Mucosa of gallbladder (tissue), 1 donor: ENCODE data around the gene ANKRD63. TPM values are rescaled to one million over a fixed set of nuclear protein-coding genes. Genes with fewer than 3 reads are reported as not detected.
A peak's percentile ranks its signal among the peaks of the same experiment; 100 is the strongest.

ENCODE experiments used
- DNase-seq: peaks from one replicate; pipeline ENCODE4 v3.0.0-alpha.2; 2020; ENCODE audit warnings: low spot score
- total RNA-seq: library from RNA; stranded (reverse); gene quantifications from one replicate; pipeline ENCODE4 v1.2.1, GENCODE V29; 2021
- donor health status: DM: no; HTN: no; CAD: no.

Gene ANKRD63, protein sequence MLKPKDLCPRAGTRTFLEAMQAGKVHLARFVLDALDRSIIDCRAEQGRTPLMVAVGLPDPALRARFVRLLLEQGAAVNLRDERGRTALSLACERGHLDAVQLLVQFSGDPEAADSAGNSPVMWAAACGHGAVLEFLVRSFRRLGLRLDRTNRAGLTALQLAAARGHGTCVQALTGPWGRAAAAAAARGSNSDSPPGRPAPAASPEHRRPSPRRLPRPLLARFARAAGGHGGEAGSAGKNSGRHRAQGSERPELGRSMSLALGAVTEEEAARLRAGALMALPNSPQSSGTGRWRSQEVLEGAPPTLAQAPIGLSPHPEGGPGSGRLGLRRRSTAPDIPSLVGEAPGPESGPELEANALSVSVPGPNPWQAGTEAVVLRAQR
- 1.6 TPM for total RNA-seq

DNA sequence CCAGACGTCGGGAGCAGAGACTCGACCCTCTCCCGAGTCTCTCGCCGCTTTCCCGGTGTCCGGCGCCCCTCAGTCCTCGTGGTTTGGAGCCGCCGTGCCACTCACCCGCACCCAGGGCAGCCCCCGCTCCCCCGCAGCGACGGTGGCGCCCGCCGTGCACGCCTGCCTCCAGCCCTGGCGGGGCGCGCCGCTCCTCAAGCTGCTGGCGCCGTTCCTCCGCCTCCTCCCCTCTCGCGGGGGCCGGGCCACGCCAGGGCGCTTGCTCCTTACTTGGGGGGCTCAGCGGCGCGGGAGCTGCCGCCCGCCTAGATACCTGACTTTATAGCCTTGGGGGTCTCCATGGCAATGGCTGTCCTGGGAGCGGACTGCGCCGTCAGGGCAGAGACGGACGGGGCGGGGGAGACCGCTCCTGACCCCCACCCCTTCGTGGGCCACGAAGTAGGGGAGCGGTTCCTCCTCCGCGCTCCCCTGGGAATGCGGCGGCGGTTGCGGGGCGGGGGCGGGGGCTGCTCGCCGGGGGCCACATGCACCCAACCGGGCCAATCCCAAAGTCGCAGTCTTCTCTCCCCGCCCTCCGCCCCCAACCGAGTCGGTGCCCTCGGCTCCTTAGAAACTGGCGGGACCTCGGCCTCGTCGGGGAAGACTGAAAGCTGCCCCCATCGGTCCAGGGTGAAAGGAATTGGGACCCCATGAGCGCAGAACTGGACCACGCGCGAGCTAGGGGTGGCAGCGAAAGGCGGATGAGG lies at the start of gene ANKRD63:
Gene ANKRD63, minus strand, starts transcription at position 196 of the 746 bp plus-strand sequence. CDS start 478 bp downstream, outside the sequence.
- DNase-seq = no peak

DNA sequence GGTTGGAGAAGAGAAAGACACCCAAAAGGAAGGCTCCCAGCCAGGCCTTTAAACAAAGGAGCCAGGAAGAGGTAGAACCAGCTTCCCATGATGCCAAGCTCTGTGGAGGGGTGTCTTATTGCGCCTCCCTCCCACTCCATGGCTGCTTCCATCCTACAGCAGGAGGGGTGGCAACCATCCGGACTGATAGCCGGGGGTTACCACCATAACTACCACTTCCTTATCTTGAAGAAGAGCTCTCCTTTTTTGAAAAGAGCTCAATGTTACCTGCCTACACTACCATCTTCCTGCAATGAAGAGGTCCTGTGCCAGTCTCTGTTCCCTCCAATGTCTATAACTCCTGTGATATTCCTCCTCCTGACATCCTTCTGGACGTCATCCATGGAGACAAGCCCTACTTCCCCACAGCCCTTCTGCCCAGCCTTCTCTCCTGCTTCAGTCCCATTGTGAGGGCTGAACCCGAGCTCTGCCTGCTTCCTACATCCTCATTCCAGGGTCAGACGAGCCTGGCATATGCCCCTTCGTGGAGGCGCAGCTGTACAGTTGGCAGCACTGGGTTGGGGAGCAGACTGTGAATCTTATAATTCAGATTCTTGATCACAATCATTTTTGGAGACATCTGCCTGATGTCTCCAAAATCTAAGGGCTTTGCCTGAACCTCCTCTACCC lies 49.4 kb upstream of the ANKRD63 start:
- no peak for DNase-seq

DNA sequence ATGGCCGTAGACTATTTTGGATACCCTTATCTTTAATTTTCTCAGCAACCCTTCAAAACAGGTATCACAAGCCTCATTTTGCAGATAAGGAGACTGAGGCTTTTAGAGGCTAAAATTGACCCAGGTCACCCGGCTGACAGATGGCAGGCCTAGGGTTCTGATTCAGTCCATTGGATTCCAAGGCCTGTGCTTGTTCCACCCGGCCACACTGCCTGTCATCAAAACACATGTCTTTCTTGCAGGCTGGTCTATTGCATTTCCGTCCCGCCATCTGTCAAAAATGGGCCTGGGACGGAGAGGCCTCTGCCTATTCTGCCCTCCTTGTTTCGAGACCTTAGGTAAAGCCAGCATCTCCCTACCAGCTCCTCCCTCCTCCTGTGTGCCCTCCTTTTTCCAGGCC lies 48.8 kb upstream of the ANKRD63 start:
- no peak for DNase-seq

- no peak for DNase-seq
Measured at GRCh38 chr15:40331026-40331425, 48.2 kb upstream of the ANKRD63 start.

- DNase-seq = peak; percentile 70
Measured at GRCh38 chr15:40330368-40330836, 47.5 kb upstream of the ANKRD63 start.

DNA sequence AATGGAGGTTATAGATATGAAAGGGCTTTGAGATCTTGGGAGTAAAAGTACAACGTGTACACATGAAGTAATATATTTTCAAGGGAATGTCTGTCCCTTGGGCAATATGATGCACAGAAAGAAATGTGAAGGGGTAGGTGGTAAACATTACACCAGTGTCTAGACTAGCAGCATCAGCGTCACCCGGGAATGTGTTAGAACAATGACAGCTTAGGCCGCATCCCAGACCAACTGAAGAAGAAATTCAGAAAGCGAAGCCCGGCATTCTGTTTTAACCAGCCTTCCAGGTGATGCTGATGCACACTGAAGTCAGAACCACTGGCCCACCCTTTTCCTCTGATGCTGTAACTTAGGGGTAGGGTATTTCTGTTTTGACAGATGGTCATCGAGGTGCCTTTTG lies 46.9 kb upstream of the ANKRD63 start:
- no peak for DNase-seq

DNA sequence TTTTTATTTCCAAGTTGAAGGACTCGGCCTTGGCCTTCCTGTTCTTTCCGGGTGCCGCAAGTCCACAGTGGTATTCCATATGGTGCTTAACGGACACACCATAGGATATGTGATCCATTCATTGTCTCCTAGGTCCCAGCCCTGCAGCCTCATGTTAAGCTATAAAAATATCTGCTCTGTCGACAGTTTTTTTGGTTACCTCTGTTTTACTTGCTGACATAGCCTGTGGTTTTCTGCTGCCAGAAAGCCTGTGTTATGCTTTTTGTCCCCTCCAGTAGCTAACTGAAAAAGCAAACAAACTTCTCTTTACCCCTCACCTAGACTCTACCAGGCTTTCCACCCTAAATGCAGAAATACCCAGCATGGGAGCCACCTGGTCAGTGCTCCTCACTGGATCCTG lies 45.9 kb upstream of the ANKRD63 start:
- no peak for DNase-seq

DNA sequence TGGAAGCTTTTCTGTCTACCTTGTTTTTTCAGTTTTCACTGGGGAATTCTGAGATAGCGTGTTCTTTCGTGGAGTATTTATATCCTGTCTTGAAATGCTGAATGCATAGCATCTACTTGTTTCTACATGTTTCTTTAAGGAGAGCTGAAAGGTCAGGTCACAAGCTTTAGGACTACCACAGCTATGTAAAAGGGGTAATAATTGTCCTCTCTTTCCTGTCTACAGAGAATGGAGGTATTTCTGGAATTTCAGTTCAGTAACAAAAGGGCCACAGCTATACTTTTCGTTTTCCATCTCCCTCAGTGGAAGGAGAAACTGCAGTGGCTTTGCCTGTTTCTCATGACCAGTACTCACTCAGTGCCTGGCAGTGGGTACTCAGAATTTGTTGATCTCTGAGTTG lies 45.3 kb upstream of the ANKRD63 start:
- no peak for DNase-seq

DNA sequence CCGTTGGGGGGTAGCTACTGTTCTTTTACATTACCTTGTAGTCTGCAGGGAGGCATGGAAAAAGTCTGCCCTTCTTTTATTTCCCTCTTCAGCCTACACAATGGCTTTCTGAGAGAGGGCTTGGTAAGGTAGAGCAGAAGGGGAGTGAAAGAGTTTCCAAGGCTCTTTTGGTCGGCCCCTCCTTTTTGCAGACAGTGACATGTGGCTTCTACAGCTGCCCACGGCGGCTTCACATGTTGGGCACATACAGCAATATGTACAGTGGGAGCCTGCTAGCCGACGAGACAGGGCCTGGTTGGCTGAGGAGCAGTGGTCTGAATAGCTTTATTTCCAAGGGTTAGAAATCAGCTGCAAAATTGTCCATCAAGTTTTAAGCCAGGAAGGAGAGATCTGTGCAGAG lies 44.6 kb upstream of the ANKRD63 start:
- no peak for DNase-seq

DNA sequence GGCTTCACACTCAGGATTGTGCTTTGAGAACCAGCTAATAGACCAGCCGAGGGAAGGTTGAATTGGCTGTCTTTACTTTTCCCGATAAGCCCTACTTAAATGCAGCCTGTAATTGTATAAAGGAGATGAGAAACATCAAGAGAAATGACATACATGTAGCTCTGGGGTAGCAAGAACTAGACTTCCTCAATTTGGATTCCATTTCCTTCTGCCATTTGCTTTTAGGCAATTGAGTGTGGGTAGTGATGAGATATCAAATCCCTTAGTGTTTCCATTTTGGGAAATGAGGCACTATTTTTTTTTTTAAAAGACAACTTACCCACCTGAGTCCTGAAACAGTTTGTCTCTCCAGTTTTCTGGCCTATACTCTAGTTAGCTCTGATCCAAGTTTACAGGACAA lies 42.8 kb upstream of the ANKRD63 start:
- DNase-seq = no peak

DNA sequence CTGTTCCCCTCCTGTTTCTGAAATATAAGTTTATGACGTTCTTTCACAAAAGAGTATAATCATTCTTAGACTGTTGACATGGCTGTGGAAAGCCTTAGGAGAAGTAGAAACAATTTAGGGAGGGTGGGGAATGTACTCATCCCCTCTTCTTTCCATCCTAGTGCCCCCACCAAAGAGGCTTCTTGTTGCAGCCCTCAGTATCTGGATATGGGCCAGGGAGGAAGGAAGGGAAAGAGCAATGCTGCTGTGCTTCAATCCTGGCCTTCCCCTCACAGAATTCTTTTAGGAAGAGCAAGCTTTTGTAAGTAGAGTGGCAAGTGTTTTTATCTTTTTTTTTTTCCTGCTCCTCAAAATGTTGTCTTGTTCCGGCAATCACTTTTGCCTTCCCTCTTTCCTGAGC lies 42.3 kb upstream of the ANKRD63 start:
- no peak for DNase-seq

- DNase-seq = no peak
Measured at GRCh38 chr15:40323953-40324937, 41.4 kb upstream of the ANKRD63 start.

GRCh38 chr15:40323239-40323952 lies 40.5 kb upstream of the ANKRD63 start, which contains the start of gene INAFM2:
Gene INAFM2, plus strand, starts transcription at chr15:40323692. Its CDS starts 364 bp downstream, at chr15:40324056.
- DNase-seq = peak; percentile 92

- no peak for DNase-seq
Measured at GRCh38 chr15:40322531-40323238, 39.8 kb upstream of the ANKRD63 start.

DNA sequence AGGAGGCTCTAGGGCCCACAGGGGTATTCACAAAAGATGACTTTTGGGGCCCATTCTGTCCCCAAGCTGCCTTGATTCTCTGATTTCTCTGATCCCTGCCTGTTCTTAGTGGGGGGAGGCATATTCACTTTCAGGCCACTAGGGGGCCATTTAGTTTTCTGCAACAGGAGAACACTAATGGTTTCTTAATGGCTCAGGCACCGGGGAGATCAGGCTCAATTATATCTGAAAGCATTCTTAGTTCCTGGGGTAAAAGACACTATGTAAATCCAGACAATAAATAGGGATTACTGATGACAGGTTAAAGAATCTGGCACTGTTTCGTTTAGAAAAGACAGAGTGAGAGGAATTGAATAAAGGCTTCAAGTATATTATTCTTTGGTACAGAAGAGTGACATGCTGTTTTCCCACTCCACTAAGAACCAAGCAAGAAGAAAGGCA lies 38.1 kb upstream of the ANKRD63 start:
- peak; percentile 71 for DNase-seq

- no peak for DNase-seq
Measured at GRCh38 chr15:40320409-40320808, 37.5 kb upstream of the ANKRD63 start.

- no peak for DNase-seq
Measured at GRCh38 chr15:40317580-40317979, 34.7 kb upstream of the ANKRD63 start.

- DNase-seq = no peak
Measured at GRCh38 chr15:40316931-40317330, 34.1 kb upstream of the ANKRD63 start.

DNA sequence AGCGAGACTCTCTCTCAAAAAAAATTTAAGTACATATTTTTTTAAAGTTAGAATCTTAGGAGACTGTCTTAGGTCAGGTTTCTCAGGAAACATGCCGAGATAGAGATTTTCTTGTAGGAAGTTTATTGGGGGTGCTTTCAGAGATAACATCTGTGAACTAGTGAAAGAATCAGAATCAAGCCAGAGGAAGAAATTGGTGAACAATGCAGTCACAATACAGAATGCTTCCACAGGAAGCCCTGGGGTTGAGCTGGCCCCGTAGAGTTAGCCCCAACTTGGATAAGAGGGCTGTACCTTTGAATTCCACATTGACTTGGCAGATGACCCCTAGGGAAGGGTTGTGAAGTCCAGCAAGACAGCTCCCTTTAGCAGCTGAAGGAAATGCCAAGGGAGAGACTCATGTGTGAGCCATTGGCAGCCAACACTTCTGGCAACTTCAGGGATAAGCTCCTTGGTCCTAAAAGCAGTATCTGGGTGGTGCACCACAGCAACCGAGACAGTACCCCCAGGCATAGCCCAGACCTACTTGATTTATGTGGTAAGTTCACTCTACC lies 31.9 kb upstream of the ANKRD63 start:
- no peak for DNase-seq
